GM19351 (cell line): Measurements from ENCODE around the gene NHEJ1.
A peak's percentile ranks its signal among the peaks of the same experiment; 100 is the strongest.

ENCODE experiments used
- ATAC-seq: cut with Tn5 transposase; IDR thresholded peaks from one replicate; pipeline ENCODE4 v1.9.1; 2021; ENCODE audit warnings: mild to moderate bottlenecking, moderate library complexity; ENCODE audit not compliant: unreplicated experiment

NHEJ1 gene

DNA sequence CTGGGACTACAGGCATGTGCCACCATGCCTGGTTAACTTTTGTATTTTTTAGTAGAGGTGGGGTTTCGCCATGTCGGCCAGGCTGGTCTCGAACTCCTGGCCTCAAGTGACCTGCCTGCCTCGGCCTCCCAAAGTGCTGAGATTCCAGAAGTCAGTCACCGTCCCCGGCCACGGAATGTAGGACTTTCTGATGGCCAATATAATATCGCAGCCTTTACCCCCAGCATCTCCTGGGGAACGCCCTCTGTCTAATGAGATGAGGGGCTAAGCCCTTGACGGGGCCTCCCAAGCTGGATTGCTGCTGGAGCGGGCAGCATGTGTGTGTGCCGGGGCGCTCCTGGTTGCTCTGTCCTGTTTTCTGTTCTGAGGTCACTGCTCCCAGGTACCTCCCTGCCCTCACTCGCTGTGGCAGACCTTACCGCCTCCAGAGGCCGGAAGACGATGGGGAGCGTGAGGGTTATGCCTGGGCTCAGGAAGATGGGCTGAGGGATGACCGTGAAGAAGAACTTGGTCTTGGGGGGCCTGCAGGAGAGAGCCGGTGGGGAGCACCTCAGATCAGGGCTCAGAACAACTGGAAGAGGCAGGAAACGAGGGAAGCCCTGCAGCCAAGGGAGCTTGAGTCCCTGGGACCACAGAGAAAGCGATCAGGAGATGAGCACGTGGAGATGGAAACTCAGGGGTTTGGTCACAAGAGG lies 128.4 kb downstream of the NHEJ1 start:
- no peak for ATAC-seq

DNA sequence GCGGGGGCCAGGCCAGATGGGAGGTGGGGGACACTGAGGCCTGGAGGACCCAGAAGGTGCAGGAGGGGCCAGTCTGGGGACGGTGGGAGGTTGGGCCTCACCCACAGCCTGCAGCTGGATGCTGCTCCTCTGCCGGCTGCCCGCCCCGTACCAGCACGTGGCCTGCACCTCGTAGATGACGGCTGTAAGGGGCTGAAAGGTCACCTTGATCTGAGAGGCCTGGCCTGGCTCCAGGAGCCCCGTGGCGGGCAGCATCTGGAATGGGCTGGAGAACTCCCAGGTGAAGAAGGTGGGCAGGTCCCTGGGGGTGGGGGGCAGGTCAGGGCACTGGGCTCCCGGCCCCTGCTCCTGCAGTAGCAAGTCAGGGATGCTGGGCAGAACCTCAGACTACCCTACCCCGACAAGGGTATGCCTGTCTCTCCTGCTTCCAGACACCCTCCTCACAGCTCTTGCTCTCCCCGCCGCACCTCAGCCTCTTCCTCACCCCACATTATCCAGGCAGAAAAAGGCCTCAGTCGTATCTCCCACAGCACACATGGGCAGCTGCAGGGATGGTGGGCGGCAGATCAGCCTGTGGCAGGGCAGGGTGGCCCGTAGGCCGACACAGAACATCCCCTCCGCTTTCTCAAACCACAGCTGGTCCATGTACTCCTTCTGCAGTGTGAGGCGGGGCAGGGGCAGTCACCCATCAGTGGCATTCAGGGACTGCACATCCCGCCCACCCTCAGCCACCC lies 129.4 kb downstream of the NHEJ1 start:
- ATAC-seq = no peak

- ATAC-seq = no peak
These were observed 130.3 kb downstream of the NHEJ1 start for GRCh38 chr2:219030177-219030940.

DNA sequence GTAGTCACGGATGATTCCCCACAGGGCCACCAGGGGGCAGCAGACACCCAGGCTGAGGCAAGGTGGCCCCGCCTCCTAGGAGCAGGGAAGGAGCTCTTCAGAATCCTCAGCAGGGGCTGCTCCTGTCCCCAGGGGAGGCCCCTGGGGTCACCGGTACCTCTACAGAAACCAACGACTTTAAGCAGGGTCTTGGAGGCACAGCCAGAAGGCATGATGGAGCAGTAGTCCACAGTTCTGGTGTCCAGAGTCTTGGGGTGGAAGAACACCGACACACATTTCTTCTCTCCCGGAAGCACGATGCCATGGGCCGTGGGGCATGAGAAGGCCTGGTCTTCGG lies 130.8 kb downstream of the NHEJ1 start:
- ATAC-seq = peak; percentile 67

GRCh38 chr2:219028996-219029828 lies 131.4 kb downstream of the NHEJ1 start:
- ATAC-seq = no peak

- no peak for ATAC-seq
These were observed 132.5 kb downstream of the NHEJ1 start for GRCh38 chr2:219028141-219028540.

GRCh38 chr2:219027511-219028055 lies 133.0 kb downstream of the NHEJ1 start:
- ATAC-seq = no peak

DNA sequence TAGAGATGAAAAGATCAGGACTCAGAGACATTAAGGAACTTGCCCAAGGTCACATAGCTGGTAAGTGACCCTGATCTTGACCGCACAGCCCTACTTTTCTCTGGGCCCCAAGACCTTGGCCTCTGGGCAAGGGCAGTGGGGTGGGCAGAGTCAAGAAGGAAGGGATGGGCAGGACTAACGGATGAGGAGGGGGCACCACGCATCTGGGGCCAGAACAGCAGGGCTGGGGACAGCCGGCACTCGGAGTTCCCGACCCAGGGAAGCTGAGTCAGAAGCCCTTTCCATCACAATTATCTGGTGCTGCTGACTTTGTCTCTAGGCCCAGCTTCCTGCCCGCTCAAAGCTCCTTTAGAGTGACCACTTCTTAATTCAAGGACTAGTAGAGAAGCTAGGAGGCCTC lies 133.7 kb downstream of the NHEJ1 start:
- ATAC-seq = no peak

GRCh38 chr2:219025637-219026585 lies 134.7 kb downstream of the NHEJ1 start:
- no peak for ATAC-seq
